GM19238 (cell line): Measurements from ENCODE around the gene RAD52.
"Not testable (repeated sequence)": the region's sequence is repeated elsewhere in the genome, so short reads cannot be mapped to it uniquely, and the experiment has no call there.

Source experiments
- DNase-seq: peaks from one replicate; pipeline ENCODE4 v3.0.0; 2011; ENCODE audit warnings: low spot score; ENCODE audit not compliant: insufficient read length

The RAD52 gene

GRCh38 chr12:967641-968040, 18.1 kb upstream of the RAD52 start:
- no peak for DNase-seq

DNA sequence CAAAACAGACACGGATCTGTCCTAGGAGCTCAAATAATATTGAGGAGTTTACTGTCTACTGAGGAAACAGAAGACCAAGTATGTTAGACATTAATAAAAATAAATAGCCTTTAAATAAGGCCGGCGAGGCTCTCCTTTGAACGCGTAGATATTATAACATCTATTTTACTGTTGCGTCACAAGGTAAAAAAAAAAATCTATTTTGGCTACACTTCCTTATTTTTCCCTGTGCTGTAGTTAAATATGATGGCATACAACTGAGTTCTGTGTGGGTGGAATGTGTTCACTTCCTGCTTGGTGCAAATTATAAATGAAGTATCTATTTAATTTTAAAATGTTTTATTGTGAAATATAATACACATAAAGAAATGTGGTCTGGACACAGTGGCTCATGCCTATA, 17.2 kb upstream of the RAD52 start:
- no peak for DNase-seq

GRCh38 chr12:958588-959123, 9.2 kb upstream of the RAD52 start:
- DNase-seq, result peak; percentile 12

DNA sequence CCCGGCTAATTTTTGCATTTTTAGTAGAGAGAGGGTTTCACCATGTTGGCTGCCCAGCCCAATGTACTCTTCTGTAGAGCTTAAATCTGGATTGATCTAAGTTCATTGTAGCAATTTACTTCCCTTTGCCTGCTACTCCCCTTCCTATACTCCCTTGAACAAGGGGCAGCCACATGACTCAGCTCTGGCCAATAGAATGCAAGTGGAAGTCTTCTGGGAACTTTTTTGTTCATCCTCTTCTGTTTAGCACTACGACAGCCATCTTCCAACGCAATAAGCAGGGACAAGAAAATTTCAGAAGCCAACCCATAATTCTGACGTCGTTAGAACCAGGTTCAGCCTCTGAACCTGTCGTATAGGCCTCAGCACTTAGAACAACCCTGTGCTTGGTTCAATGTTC, 6.4 kb upstream of the RAD52 start:
- DNase-seq, result no peak

DNA sequence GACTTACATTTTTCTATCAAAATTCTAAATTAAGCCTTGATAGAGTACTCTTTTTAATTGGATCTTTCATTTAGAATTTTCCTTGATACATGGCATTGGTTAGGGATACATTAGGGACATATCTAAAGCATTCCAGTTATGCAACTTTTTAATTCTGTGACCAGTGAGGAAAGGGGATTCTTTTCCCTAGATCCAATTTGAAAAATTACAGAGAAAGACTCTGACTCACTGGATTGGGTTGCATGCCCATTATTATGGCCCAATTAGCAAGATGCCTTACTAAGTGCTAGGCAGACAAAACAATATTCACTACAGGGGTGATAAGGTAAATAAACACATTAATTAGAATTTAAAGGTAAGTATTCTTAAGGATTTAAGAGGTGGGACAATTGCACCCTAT, 5.2 kb upstream of the RAD52 start:
- no peak for DNase-seq

DNA sequence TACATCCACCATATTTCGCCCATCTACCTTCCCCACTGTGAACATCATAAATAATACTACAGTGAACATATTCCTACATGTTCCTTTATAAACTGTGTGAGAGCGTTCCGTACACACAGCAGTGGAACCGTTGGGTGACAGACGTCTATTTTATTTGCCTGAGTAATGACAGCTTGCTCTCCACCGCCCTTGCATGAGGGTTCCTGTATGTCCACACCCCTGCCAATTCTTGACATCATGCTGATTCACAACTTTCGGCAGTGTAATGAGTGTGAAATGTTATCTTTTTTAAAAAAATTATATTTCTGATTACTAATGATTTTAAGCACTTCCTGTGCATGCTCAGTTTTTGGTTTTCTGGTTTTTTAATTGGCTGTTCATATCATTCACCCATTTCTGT, 4.3 kb upstream of the RAD52 start:
- DNase-seq, result no peak

GRCh38 chr12:951176-951575, 1.7 kb upstream of the RAD52 start:
- DNase-seq, result no peak

DNA sequence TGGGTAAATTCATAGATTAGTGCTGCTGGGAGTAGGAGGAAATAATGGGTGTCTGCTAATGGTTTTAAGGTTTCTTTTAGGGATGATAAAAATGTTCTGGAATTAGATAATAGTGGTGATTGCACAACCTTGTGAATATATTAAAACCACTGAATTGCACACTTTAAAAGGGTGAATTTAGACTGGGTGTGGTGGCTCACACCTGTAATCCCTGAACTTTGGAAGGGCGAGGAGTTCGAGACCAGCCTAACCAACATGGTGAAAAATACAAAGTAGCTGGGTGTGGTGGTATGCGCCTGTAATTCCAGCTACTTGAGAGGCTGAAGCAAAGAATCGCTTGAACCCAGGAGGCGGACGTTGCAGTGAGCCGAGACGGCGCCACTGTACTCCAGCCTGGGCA, 1.3 kb downstream of the RAD52 start:
- DNase-seq, result no peak

DNA sequence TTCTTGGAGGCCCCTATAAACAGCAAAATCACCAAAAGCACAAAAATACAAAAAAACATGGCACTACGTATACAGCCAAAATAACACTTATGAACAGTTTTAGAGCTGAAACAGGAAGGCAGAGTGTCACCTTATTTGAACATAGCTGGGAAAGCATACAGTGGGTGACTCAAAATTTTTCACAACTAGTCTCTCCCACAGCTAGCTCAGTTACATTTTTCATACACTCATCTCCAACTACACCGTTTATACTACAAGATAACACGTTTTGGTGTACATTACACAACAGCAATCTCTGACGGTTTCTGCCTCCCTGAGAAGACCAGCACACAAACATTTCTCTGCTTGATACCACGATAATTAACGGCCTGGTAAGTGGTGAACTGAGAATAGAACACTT, 2.9 kb downstream of the RAD52 start:
- no peak for DNase-seq

DNA sequence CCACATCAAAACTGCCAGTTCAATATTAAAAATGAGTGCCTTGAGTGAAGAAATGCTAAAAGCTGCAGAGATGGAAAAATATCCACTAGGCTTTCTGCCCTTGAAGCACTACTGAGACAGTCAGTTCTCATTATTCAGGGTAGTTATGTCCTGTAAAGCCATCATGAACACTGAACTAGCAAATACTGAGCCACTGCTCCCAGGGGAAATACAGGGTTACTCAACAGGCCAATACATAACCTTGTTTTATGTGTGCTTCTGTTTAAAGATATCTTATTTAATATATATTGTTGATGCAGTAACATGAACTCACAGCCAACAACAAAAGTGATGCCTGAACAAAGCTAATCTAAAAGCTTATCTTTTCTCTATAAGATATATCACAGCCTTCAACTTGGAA, 3.3 kb downstream of the RAD52 start:
- DNase-seq, result no peak

DNA sequence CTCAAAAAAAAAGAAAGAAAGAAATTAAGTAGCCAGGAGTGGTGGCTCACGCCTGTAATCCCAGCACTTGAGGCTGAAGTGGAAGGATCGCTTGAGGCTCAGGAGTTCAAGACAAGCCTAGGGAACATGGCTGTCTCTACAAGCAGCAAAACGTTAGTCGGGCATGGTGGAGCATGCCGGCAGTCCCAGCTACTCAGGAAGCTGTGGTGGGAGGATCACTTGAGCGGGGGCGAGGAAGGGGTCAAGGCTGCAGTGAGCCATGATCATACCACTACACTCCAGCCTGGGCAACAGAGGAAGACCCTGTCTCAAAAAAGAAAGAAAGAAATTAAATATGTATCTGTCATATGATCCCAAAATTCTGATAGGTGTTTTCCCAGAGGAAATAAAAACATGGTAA, 5.3 kb downstream of the RAD52 start:
- DNase-seq, result no peak

GRCh38 chr12:943051-943450, 6.4 kb downstream of the RAD52 start:
- DNase-seq, result no peak

GRCh38 chr12:938810-939209, 10.7 kb downstream of the RAD52 start:
- DNase-seq, result no peak

- DNase-seq, result no peak
These were observed 12.8 kb downstream of the RAD52 start for GRCh38 chr12:936377-937345.

DNA sequence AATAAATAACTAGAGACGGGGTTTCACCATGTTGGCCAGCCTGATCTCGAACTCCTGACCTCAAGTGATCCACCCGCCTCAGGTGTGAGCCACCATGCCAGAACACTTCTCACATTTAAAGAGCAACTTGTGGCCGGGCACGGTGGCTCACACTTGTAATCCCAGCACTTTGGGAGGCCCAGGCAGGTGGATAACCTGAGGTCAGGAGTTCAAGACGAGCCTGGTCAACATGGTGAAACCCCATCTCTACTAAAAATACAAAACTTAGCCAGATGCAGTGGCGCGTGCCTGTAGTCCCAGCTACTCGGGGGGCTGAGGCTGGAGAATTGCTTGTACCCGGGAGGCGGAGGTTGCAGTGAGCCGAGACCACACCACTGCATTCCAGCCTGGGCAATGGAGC, 13.6 kb downstream of the RAD52 start:
- not testable (repeated sequence) for DNase-seq

DNA sequence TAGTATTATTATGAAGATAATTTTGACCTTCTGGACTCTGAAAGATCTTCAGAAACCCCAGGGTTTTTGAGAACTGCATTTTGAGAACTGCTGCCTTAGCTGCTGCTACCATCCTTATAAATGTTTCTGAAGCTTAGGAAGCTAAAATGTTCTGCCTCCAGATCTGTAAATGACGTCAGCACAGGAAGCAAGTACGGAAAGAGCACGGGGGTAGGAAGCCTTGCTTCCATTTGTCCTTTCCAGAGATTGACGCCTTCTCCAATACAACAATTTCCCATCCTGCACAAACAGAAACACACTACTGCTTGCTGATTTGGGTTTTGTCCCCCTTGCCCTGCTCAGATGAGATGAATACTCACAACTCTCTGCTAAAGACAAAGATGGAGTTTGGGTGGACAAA, 17.9 kb downstream of the RAD52 start:
- no peak for DNase-seq

- DNase-seq, result no peak
These were observed 18.4 kb downstream of the RAD52 start for GRCh38 chr12:931060-931459.

- DNase-seq, result no peak
These were observed 22.9 kb downstream of the RAD52 start for GRCh38 chr12:926641-927040.

GRCh38 chr12:922285-922684, 27.2 kb downstream of the RAD52 start:
- DNase-seq, result no peak

DNA sequence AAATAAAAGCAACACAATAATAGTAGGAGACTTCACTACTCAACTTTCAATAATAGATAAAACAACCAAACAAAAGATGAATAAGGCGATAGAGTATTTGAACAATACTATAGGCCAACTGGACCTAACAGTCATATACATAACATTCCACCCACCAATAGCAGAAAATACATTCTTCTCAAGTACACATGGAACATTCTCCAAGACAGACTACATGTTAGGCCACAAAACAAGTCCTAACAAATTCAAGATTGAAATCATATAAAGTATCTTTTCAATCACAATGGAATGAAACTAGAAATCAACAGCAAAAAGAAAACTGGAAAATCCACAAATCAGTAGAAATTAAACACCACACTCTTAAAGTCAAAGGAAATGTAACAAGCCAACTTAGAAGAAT, 28.8 kb downstream of the RAD52 start:
- DNase-seq, result no peak

DNA sequence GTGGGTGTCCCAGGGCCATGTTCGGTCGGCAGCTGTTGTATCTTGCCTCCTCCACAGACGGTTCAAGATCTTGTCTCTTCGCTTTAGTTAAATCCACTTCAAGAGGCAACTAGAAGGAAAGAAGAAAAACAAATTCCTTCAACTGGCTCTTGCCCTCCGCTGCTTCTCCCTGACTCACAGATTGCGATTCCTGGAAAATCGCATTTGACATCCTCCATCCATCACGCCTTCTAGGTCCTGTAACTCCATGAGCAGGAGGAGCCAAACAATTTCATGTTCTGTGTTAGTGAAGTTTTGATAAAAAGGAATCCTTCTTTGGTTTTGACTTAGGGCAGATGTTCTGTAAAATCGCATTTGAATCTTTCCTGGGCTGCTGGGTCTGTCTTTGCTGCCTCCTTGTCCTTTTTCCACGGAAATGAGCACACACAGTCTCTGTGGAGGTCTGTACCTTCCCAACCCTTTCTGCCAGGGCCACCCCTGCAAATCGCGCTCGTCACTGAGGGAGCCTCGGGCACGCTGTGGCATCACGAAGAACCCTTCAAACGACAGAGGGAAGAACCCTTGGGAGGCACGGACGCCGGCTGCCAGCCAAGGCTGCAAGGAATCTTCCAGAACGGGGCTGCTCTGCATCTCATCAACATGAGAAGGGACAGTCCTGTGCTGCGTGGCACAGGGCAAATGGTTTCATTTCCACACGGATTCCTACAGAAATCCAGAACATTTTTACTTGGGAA, 32.6 kb downstream of the RAD52 start:
- no peak for DNase-seq

GRCh38 chr12:916240-916639, 33.3 kb downstream of the RAD52 start:
- peak; percentile 27 for DNase-seq
